HT-29 (cell line): ENCODE data around the gene SLC16A2. TPM values are rescaled to one million over a fixed set of nuclear protein-coding genes. Genes with fewer than 3 reads are reported as not detected.

Experiments
- DNase-seq: peaks from one replicate; pipeline ENCODE4 v3.0.0-alpha.2; 2015; ENCODE audit warnings: low spot score
- total RNA-seq: library from RNA; depleted of rRNA; stranded (reverse); fragments of >200 nt; shearing (Covaris generic); gene quantifications from 2 replicates; pipeline ENCODE4 v1.2.3, GENCODE V29; 2014; rRNA removed

Gene SLC16A2
- not detected in 2 replicates for total RNA-seq

GRCh38 chrX:74421036-74421739 lies at the start of gene SLC16A2:
SLC16A2 (plus strand) TSS chrX:74421493; CDS start chrX:74421638, 145 bp downstream.
- DNase-seq = no peak

- no peak for DNase-seq
Observed at GRCh38 chrX:74372272-74372671, 49.0 kb upstream of the SLC16A2 start.

GRCh38 chrX:74377282-74377681 lies 44.0 kb upstream of the SLC16A2 start:
- DNase-seq = no peak

- DNase-seq = peak; percentile 80
Observed at GRCh38 chrX:74382613-74383012, 38.7 kb upstream of the SLC16A2 start.

GRCh38 chrX:74383611-74384010 lies 37.7 kb upstream of the SLC16A2 start:
- peak; percentile 47 for DNase-seq

GRCh38 chrX:74389016-74389722 lies 32.1 kb upstream of the SLC16A2 start:
- DNase-seq = no peak

GRCh38 chrX:74395556-74395955 lies 25.7 kb upstream of the SLC16A2 start:
- DNase-seq = no peak

GRCh38 chrX:74405973-74406489 lies 15.3 kb upstream of the SLC16A2 start:
- no peak for DNase-seq

- DNase-seq = no peak
Observed at GRCh38 chrX:74408304-74408703, 13.0 kb upstream of the SLC16A2 start.

GRCh38 chrX:74419864-74420195 lies 1.5 kb upstream of the SLC16A2 start:
- no peak for DNase-seq

- no peak for DNase-seq
Observed at GRCh38 chrX:74420196-74421035, 877 bp upstream of the SLC16A2 start.

GRCh38 chrX:74421740-74422352 lies 553 bp downstream of the SLC16A2 start:
- DNase-seq = no peak

- no peak for DNase-seq
Observed at GRCh38 chrX:74422576-74423288, 1.4 kb downstream of the SLC16A2 start.

GRCh38 chrX:74423289-74423998 lies 2.2 kb downstream of the SLC16A2 start:
- no peak for DNase-seq

GRCh38 chrX:74426071-74426470 lies 4.8 kb downstream of the SLC16A2 start:
- no peak for DNase-seq

GRCh38 chrX:74426615-74427014 lies 5.3 kb downstream of the SLC16A2 start:
- DNase-seq = no peak

GRCh38 chrX:74431797-74432196 lies 10.5 kb downstream of the SLC16A2 start:
- DNase-seq = no peak

GRCh38 chrX:74434336-74434735 lies 13.0 kb downstream of the SLC16A2 start:
- DNase-seq = no peak

GRCh38 chrX:74437530-74437929 lies 16.2 kb downstream of the SLC16A2 start:
- DNase-seq = no peak

GRCh38 chrX:74438764-74439163 lies 17.5 kb downstream of the SLC16A2 start:
- no peak for DNase-seq
